ENCODE measurements around the gene SUSD1.
"Not testable (repeated sequence)": the region's sequence is repeated elsewhere in the genome, so short reads cannot be mapped to it uniquely, and the experiment has no call there.

The SUSD1 gene

DNA sequence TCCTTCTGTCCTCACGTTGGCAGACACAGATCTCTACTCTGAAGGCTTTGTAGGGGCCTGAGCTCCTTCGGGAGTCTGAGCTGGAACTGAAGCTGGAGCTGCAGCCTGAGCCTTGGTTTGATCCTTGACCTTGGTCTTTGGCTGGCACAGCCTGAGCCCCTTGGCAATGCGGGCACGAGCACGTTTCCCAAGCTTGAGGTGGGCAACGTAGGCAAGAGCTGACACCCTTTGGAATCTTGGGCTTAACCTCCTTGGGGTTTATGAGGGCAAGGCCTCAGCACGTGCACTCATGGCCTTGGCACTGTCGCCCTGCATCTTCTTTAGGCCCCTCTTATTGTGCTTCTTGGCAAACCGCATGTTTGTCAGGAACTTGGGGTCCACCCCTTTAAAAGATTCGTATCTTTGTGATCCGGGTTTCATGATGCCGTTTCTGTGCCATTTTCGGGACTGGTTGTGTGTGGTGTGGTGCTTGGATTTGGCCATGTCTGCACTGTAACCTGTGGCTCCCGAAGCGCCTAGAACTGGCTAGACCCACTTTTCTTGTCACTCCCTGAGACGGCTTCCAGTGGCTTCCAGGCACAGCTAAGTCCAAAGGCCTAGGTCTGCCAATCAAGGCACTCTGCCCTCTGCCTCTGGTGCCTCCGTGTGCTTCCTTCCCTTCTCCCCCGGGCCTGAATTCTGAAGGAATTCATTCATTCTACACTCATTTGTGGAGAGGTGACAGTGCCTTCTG, 1.4 kb downstream of the SUSD1 start:
- no peak for DNase-seq

GRCh38 chr9:112170968-112171367, 4.1 kb downstream of the SUSD1 start:
- DNase-seq = no peak

GRCh38 chr9:112170235-112170634, 4.9 kb downstream of the SUSD1 start:
- no peak for DNase-seq

DNA sequence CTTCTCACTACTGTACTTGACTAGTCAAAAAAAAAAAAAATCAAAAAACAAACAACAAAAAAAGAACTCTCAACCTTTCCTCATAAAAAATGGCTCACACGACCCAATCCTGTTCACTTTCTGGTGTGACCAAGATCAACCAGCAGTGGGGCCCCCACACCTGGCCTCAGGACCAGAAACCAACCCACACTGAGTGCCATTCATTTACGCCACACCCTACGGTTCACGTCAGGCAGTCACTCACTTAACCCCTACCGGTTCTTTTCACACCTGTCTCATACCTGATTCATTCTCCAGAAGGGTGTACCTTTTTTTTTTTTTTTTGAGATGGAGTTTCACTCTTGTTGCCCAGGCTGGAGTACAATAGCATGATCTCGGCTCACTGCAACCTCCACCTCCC, 5.7 kb downstream of the SUSD1 start:
- no peak for DNase-seq

DNA sequence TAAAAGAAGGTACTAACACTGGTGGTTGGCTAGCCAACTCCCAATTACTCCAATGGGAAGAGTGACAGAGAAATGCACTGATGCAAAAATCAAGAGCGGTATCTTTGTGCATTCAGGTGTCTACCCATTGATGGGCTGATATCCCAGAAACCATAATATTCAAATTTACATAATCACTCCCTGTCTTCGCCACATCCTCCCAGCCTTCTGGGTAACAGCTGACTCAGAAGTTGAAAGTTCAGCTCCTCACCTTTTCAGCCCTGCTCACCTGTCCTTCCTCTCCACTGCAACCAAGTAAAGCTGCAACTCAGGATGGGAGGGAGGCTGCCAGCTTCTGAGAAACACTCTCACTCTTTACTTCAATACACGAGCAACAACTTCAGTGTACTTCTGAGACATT, 6.9 kb downstream of the SUSD1 start:
- peak in 1 of 2 donors; percentile 8 for DNase-seq

DNA sequence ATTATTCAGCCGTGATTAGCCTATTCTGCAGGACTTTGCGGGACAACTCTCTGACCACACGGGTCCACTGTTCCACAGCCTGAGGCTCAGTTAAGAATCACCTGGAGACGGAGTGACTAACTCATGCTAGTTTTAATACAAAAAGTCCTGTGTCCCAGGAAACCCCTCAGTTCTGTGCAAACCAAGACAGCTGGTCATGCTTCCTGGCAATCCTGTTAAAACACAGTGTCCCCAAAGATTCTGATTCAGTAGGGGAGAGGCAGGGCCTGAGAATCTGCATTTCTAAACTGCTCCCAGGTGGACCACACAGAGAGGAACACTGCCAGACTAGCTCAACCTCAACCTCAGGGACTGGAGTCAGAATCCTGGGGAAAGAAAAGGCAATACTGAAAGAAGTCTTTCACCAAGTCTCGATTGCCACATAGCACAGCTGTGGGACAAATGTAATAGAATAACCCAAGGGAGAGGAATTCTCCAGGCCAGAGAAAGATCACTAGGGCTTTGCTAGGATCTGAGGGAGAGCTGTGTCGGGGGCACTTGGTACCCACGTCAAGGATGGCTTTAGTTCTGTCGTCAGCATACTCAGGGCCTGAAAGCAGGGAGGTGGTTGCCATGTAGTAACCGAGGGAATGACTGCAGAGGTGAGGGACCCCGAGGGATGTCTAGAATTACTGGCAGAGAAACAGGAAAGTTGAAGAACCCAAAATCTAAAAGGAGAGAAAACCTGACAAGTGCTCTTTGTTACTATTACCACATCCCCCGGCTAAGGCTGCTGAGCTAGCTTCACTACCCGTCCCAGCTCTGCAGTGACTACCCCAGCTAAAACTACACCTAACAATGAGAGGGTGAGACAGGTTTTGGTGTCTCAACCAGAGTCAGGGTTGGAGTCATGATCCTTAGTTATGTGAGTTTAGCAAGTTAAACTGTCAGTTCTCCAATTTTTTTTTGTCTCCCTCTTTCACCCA, 8.6 kb downstream of the SUSD1 start:
- DNase-seq = no peak

GRCh38 chr9:112162621-112163413, 12.3 kb downstream of the SUSD1 start:
- DNase-seq = no peak

GRCh38 chr9:112159781-112160180, 15.3 kb downstream of the SUSD1 start:
- DNase-seq = no peak

DNA sequence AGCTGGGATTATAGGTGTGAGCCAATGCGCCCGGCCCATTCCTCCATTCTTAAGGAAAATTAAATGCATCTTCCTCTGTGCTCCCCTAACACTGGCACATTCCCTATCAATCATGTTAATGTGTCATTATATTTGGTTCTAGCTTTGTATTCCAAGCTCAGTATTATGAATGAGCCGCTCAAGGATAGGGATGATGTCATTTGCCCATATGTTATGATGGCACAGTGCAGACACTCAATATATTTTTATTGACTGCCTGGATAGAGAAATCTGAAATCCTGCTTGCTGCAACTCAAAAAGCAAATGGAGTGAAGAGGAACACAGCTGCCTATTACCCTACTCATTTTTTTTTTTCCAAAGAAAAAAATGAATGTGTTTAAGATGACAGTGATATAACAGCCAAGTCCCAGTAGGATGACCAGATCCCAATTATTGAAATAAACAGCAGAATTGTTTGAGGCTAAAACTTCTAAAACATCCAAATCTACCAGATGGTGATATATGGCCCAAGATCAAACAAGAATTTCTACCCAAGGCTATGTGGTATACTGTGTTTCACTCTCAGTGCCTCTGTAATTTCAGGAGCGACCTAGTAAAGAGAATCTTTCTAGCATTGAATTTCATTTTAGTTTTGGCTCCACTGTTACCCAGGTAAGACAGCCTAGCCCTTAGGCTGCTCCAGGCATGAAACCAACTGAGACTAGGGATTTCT, 16.3 kb downstream of the SUSD1 start:
- DNase-seq = no peak

DNA sequence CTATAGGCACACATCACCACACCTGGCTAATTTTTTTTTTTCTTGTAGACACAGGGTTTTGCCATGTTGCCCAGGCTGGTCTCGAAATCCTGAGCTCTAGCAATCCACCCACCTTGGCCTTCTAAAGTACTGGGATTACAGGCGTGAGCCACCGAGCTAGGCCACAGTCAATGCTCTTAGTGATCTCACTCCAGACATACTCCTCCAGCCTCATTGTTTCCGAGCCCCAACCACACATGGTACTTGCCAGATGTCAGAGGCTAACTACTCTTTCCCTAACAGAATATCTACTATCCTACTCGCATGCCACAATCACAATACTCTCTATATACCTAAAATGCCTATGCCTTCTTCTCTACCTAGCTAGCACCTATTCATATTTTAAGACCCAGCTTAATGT, 17.1 kb downstream of the SUSD1 start:
- no peak for DNase-seq

GRCh38 chr9:112157087-112157486, 18.0 kb downstream of the SUSD1 start:
- no peak for DNase-seq

DNA sequence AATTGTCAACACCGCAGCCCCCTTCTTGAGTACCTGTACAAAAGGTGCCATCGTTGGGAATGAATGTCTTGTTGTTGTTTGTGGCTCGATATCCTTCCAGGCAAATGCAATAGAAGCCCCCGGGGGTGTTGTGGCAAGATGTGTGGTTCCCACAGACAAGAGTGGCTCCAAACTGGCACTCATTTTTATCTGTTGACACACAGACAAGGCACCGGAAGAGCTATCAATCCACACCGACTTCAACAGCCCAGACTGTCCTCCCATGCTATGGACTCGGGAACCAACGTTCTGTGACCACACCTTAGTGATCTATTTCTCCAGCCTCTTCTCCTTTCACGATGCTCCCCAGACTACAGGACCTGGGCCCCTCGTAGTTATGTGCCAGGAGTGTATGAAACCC, 25.9 kb downstream of the SUSD1 start:
- no peak for DNase-seq

- no peak for DNase-seq
Measured at GRCh38 chr9:112145886-112146285, 29.2 kb downstream of the SUSD1 start.

DNA sequence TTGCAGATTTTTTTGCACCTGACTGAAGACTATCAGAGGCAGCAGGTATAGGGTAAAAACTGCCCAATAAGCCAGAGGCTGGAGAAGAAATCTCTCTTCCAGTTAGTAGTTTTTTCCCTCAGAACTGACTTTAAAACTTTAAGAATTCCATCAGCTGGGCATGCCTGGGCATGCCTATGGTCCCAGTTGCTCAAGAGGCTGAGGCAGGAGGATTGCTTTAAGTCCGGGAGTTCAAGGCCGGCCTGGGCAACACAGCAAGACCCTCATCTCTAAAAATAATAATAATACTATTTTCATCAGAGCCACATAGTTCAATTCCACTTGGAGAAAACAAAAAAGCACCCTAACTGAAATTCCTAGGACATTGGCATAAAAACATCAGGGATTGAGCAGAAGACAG, 30.3 kb downstream of the SUSD1 start:
- DNase-seq = no peak

- no peak for DNase-seq
Measured at GRCh38 chr9:112142420-112142819, 32.7 kb downstream of the SUSD1 start.

DNA sequence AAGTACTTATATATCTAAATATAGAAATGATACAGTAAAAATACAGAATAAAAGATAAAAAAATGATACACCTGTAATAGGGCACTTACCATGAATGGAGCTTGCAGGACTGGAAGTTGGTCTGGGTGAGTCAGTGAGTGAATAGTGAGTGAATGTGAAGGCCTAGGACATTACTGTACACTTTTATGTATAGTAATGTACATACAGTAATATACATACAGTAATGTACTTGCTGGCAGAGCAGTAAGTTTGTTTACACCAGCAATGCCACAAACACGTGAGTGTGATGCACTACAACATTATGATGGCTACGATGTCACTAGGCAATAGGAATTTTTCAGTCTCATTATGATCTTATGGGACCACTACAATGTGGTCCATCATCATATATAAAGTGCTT, 34.2 kb downstream of the SUSD1 start:
- DNase-seq = no peak

DNA sequence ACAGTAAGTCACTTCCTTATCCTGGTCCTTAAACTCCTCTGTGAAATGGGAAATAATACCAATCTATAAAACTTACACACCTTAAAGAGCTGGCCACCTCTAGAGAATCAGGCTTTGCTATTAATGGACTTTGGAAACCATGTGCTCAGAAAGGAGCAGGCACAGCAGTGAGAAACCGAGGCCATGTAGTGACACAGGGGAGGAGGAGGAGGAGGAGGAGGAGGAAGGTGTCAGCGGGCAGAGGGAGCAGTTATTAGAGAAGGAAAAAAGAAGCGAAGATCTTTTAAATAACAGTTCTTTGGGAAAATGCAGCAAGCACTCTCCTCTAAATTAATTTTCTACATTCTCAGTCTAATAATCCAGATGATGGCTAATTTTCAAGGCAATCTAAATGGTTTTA, 38.0 kb downstream of the SUSD1 start:
- DNase-seq = no peak

DNA sequence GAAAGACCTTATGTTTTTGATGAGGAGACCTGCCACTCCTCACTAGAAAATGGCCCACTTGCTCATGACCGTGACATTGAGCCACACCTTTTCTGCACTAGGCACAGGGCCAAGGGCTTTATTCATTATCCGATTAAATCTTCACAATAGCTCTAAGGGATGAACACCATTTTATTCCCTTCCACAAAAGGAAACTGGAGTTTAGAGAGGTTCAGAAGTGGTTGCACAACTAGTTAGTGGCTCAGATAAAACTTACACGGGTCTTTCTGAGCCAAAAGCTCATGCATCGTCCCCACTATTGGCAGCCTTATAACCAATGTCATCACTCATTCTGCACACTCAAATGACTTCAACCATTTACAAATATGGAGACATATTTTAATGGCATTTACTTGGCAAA, 39.4 kb downstream of the SUSD1 start:
- no peak for DNase-seq

GRCh38 chr9:112133806-112134205, 41.3 kb downstream of the SUSD1 start:
- not testable (repeated sequence) for DNase-seq

DNA sequence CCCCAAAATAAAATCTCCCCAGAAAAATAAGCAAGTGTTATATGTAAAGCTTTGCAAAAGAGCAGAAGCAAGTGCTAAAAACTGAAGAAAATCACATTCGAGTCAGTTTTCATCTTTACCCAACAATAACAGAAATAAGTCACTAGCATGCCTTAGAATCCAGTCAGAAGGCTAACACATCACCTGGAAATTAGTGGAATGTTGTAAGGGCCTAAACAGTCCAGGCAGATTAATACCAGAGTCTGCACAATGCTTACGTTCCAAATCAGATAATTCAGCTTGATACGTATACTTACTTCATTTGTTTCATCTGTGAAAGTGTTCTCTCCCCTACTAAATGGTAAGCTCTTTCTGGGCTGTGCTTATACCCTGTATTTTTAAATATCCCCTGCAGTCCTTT, 42.7 kb downstream of the SUSD1 start:
- DNase-seq = no peak

- no peak for DNase-seq
Measured at GRCh38 chr9:112130997-112131396, 44.1 kb downstream of the SUSD1 start.

DNA sequence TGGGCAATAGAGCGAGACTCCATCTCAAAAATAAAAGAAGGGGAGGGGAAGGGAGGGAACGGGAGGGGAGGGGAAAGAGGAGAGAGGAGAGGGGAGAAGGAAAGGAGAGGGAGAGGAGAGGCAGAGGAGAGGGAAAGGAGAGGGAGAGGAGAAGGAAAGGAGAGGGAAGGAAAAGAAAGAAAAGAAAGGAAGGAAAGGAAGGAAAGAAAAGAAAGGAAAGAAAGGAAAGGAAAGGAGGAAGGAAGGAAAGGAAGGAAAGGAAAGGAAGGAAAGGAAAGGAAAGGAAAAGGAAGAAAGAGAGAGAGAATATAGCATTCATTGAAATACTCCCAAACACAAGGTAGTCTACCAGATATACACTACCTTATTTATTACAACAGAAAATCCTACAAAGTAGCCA, 44.8 kb downstream of the SUSD1 start:
- DNase-seq = no peak

GRCh38 chr9:112129246-112129645, 45.9 kb downstream of the SUSD1 start:
- no peak for DNase-seq
